T-helper 2 cell treated with Interferon-gamma antibody and Interleukin-4, amounts not matched to agents 5 μg/mL and 100 μg/mL, for 36 hours (primary cell): Measurements from ENCODE around the gene SPATA31E1.

ENCODE experiments used
- DNase-seq: peaks from one replicate; pipeline ENCODE4 v3.0.0; 2021; ENCODE audit warnings: low spot score
- H3K27ac Mint-ChIP-seq: one replicate; pipeline ENCODE4 v1.8.0; 2021; ENCODE audit warnings: mild to moderate bottlenecking, mixed read lengths
- H3K27me3 Mint-ChIP-seq: one replicate; pipeline ENCODE4 v1.8.0; 2021; ENCODE audit warnings: low read depth, mixed read lengths
- H3K36me3 Mint-ChIP-seq: one replicate; pipeline ENCODE4 v1.8.0; 2021; ENCODE audit warnings: low read depth, mixed read lengths
- H3K4me1 Mint-ChIP-seq: one replicate; pipeline ENCODE4 v1.8.0; 2021; ENCODE audit warnings: low read depth, mixed read lengths
- H3K4me3 Mint-ChIP-seq: one replicate; pipeline ENCODE4 v1.8.0; 2022; ENCODE audit warnings: mild to moderate bottlenecking, moderate library complexity, mixed read lengths
- H3K9me3 Mint-ChIP-seq: one replicate; pipeline ENCODE4 v1.8.0; 2021; ENCODE audit warnings: mixed read lengths

SPATA31E1 gene

GRCh38 chr9:87885484-87886189, 3.0 kb downstream of the SPATA31E1 start:
- Mint-ChIP-seq H3K36me3 (no peaks in the 10 kb centered on the region), H3K9me3 (no peaks in the 10 kb centered on the region), H3K4me1 (no peaks in the 10 kb centered on the region), H3K27ac (no peak overlapping the region), H3K27me3 (no peaks in the 10 kb centered on the region), H3K4me3 (no peak overlapping the region)
- no peak for DNase-seq

- DNase-seq = no peak
- H3K4me3 Mint-ChIP-seq = no peak overlapping the region
- H3K27me3 Mint-ChIP-seq = no peaks in the 10 kb centered on the region
- no peak overlapping the region for H3K27ac Mint-ChIP-seq
- H3K9me3 Mint-ChIP-seq = no peaks in the 10 kb centered on the region
- H3K4me1 Mint-ChIP-seq = no peaks in the 10 kb centered on the region
- H3K36me3 Mint-ChIP-seq = no peaks in the 10 kb centered on the region
Observed at GRCh38 chr9:87886210-87886932, 3.7 kb downstream of the SPATA31E1 start.

- H3K27ac Mint-ChIP-seq = no peak overlapping the region
- H3K36me3 Mint-ChIP-seq = no peaks in the 10 kb centered on the region
- no peaks in the 10 kb centered on the region for H3K9me3 Mint-ChIP-seq
- H3K4me1 Mint-ChIP-seq = no peaks in the 10 kb centered on the region
- no peaks in the 10 kb centered on the region for H3K27me3 Mint-ChIP-seq
- no peak overlapping the region for H3K4me3 Mint-ChIP-seq
- DNase-seq = no peak
Observed at GRCh38 chr9:87886933-87887505, 4.3 kb downstream of the SPATA31E1 start.

GRCh38 chr9:87887661-87888480, 5.2 kb downstream of the SPATA31E1 start:
- Mint-ChIP-seq H3K36me3 (no peaks in the 10 kb centered on the region), H3K27me3 (peaks cover 5% of the 10 kb centered on the region), H3K4me1 (no peaks in the 10 kb centered on the region), H3K9me3 (no peaks in the 10 kb centered on the region), H3K27ac (no peak overlapping the region), H3K4me3 (no peak overlapping the region)
- no peak for DNase-seq

GRCh38 chr9:87888501-87888900, 5.8 kb downstream of the SPATA31E1 start:
- Mint-ChIP-seq H3K36me3 (no peaks in the 10 kb centered on the region), H3K27me3 (peaks cover 7% of the 10 kb centered on the region), H3K27ac (no peak overlapping the region), H3K9me3 (no peaks in the 10 kb centered on the region), H3K4me1 (peaks cover 1% of the 10 kb centered on the region), H3K4me3 (no peak overlapping the region)
- DNase-seq = no peak

- Mint-ChIP-seq H3K4me1 (peaks cover 1% of the 10 kb centered on the region), H3K27me3 (peaks cover 11% of the 10 kb centered on the region), H3K27ac (no peak overlapping the region), H3K4me3 (no peak overlapping the region), H3K9me3 (no peaks in the 10 kb centered on the region), H3K36me3 (no peaks in the 10 kb centered on the region)
- no peak for DNase-seq
Observed at GRCh38 chr9:87889065-87889881, 6.6 kb downstream of the SPATA31E1 start.

- Mint-ChIP-seq H3K36me3 (no peaks in the 10 kb centered on the region), H3K27me3 (peaks cover 11% of the 10 kb centered on the region), H3K4me1 (peaks cover 1% of the 10 kb centered on the region), H3K9me3 (no peaks in the 10 kb centered on the region), H3K27ac (no peak overlapping the region), H3K4me3 (no peak overlapping the region)
- DNase-seq = no peak
Observed at GRCh38 chr9:87889882-87890252, 7.2 kb downstream of the SPATA31E1 start.

- Mint-ChIP-seq H3K36me3 (no peaks in the 10 kb centered on the region), H3K4me1 (peaks cover 1% of the 10 kb centered on the region), H3K27ac (no peak overlapping the region), H3K4me3 (no peak overlapping the region), H3K9me3 (no peaks in the 10 kb centered on the region), H3K27me3 (peaks cover 11% of the 10 kb centered on the region)
- DNase-seq = no peak
Observed at GRCh38 chr9:87890837-87891236, 8.2 kb downstream of the SPATA31E1 start.

- H3K27me3 Mint-ChIP-seq = peaks cover 11% of the 10 kb centered on the region
- H3K4me1 Mint-ChIP-seq = peaks cover 1% of the 10 kb centered on the region
Observed at GRCh38 chr9:87891754-87892153, 9.1 kb downstream of the SPATA31E1 start.

GRCh38 chr9:87892956-87893355, 10.3 kb downstream of the SPATA31E1 start:
- Mint-ChIP-seq H3K9me3 (no peaks in the 10 kb centered on the region), H3K4me1 (peaks cover 1% of the 10 kb centered on the region), H3K4me3 (no peak overlapping the region), H3K27ac (no peak overlapping the region), H3K27me3 (peaks cover 19% of the 10 kb centered on the region), H3K36me3 (no peaks in the 10 kb centered on the region)
- DNase-seq = no peak

More at GRCh38 chr9:87891754-87892153, 9.1 kb downstream of the SPATA31E1 start:
- H3K36me3 Mint-ChIP-seq = no peaks in the 10 kb centered on the region
- H3K9me3 Mint-ChIP-seq = no peaks in the 10 kb centered on the region
- H3K4me3 Mint-ChIP-seq = no peak overlapping the region
- DNase-seq = no peak
- no peak overlapping the region for H3K27ac Mint-ChIP-seq

- no peaks in the 10 kb centered on the region for H3K9me3 Mint-ChIP-seq
- peaks cover 28% of the 10 kb centered on the region for H3K27me3 Mint-ChIP-seq
- DNase-seq = no peak
- H3K4me3 Mint-ChIP-seq = no peak overlapping the region
- H3K4me1 Mint-ChIP-seq = peaks cover 1% of the 10 kb centered on the region
- H3K36me3 Mint-ChIP-seq = no peaks in the 10 kb centered on the region
- H3K27ac Mint-ChIP-seq = no peak overlapping the region
Observed at GRCh38 chr9:87894998-87895625, 12.4 kb downstream of the SPATA31E1 start.

- Mint-ChIP-seq H3K4me1 (peaks cover 1% of the 10 kb centered on the region), H3K27me3 (peaks cover 31% of the 10 kb centered on the region), H3K36me3 (no peaks in the 10 kb centered on the region), H3K9me3 (peaks cover 3% of the 10 kb centered on the region), H3K27ac (no peak overlapping the region), H3K4me3 (no peak overlapping the region)
- no peak for DNase-seq
Observed at GRCh38 chr9:87896891-87897290, 14.2 kb downstream of the SPATA31E1 start.

- Mint-ChIP-seq H3K27ac (no peak overlapping the region), H3K4me1 (no peaks in the 10 kb centered on the region), H3K9me3 (peaks cover 6% of the 10 kb centered on the region), H3K36me3 (no peaks in the 10 kb centered on the region), H3K27me3 (peaks cover 25% of the 10 kb centered on the region), H3K4me3 (no peak overlapping the region)
- no peak for DNase-seq
Observed at GRCh38 chr9:87898151-87898550, 15.5 kb downstream of the SPATA31E1 start.
